Measurements from ENCODE around the gene SPEM3.

SPEM3 gene

GRCh38 chr17:7411427-7411750 lies 17.3 kb upstream of the SPEM3 start:
- Histone ChIP-seq H3K36me3 (ENCODE audit: control insufficient read depth, insufficient read depth, low read length) (peaks cover 46% of the 10 kb centered on the region), H3K9me3 (ENCODE audit: control insufficient read depth, insufficient read depth, low read length) (no peaks in the 10 kb centered on the region), H3K4me3 (ENCODE audit: low read depth, low read length) (no peak overlapping the region), H3K4me1 (ENCODE audit: control insufficient read depth, insufficient read depth, low read length) (peaks cover 6% of the 10 kb centered on the region; the same call in 1 of the 2 replicates), H3K27me3 (ENCODE audit: control insufficient read depth, insufficient read depth, low read length) (no peaks in the 10 kb centered on the region), H3K9ac (ENCODE audit: low read depth, low read length) (no peak overlapping the region), H3K27ac (ENCODE audit: low read depth, low read length) (no peak overlapping the region)

DNA sequence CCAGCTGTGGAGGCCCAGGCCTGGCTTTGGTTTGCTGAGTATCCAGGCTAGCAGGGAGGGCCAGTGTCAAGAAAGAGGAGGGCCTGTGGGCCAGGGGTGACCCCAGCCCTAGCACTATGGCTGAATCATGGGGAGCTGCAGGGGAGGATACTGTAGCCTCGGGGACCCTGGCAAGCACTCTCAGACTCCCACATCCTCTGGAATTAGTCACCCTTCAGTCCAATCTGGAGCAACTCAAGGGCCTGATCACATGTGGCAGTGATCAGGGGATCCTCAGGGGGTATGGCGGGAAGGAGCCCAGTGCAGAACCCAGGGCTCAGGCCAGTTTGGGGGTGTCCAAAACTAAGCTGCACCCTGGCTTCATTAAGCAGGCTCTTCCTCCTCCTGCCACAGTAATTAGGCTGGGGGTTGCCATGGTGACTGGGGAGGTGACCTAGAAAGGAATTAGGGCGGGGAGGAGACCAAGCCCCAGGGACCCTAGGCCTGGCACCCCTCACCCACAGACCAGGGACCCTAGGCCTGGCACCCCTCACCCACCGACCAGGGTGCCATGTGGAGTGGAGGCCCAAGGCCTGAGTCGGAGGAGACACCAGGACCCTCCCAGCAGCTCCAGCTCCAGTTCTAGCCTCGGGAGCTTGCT lies 15.2 kb upstream of the SPEM3 start:
- Histone ChIP-seq H3K4me1 (ENCODE audit: control insufficient read depth, insufficient read depth, low read length) (no peaks in the 10 kb centered on the region), H3K9me3 (ENCODE audit: control insufficient read depth, insufficient read depth, low read length) (no peaks in the 10 kb centered on the region), H3K36me3 (ENCODE audit: control insufficient read depth, insufficient read depth, low read length) (peaks cover 57% of the 10 kb centered on the region), H3K27me3 (ENCODE audit: control insufficient read depth, insufficient read depth, low read length) (no peaks in the 10 kb centered on the region), H3K27ac (ENCODE audit: low read depth, low read length) (no peak overlapping the region), H3K4me3 (ENCODE audit: low read depth, low read length) (no peak overlapping the region), H3K9ac (ENCODE audit: low read depth, low read length) (no peak overlapping the region)

DNA sequence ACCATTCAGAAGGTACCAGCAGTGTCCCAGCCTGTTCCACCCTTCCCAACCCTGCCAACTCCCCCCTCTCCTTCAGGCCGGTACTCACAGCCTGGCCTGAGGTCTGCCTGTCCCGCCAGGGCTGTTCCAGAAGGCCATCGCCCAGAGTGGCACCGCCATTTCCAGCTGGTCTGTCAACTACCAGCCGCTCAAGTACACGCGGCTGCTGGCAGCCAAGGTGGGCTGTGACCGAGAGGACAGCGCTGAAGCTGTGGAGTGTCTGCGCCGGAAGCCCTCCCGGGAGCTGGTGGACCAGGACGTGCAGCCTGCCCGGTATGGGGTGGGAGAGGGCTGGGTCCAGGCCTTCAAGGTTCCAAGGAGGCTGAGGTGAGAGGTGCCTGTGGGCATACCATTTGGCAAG lies 13.8 kb upstream of the SPEM3 start:
- no peaks in the 10 kb centered on the region for H3K27me3 ChIP-seq (ENCODE audit: control insufficient read depth, insufficient read depth, low read length)
- no peaks in the 10 kb centered on the region for H3K9me3 ChIP-seq (ENCODE audit: control insufficient read depth, insufficient read depth, low read length)
- peaks cover 44% of the 10 kb centered on the region for H3K36me3 ChIP-seq (ENCODE audit: control insufficient read depth, insufficient read depth, low read length)
- H3K9ac ChIP-seq (ENCODE audit: low read depth, low read length) = no peak overlapping the region
- H3K4me3 ChIP-seq (ENCODE audit: low read depth, low read length) = no peak overlapping the region
- H3K4me1 ChIP-seq (ENCODE audit: control insufficient read depth, insufficient read depth, low read length) = no peaks in the 10 kb centered on the region
- H3K27ac ChIP-seq (ENCODE audit: low read depth, low read length) = no peak overlapping the region

DNA sequence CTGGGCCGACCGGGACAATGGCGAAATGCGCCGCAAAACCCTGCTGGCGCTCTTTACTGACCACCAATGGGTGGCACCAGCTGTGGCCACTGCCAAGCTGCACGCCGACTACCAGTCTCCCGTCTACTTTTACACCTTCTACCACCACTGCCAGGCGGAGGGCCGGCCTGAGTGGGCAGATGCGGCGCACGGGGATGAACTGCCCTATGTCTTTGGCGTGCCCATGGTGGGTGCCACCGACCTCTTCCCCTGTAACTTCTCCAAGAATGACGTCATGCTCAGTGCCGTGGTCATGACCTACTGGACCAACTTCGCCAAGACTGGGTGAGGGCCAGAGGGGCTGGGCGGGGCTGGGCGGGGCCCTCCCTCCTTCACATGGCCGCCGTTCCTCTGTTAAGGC lies 12.9 kb upstream of the SPEM3 start:
- H3K9me3 ChIP-seq (ENCODE audit: control insufficient read depth, insufficient read depth, low read length) = no peaks in the 10 kb centered on the region
- no peak overlapping the region for H3K9ac ChIP-seq (ENCODE audit: low read depth, low read length)
- H3K27ac ChIP-seq (ENCODE audit: low read depth, low read length) = no peak overlapping the region
- H3K4me1 ChIP-seq (ENCODE audit: control insufficient read depth, insufficient read depth, low read length) = no peaks in the 10 kb centered on the region
- no peaks in the 10 kb centered on the region for H3K27me3 ChIP-seq (ENCODE audit: control insufficient read depth, insufficient read depth, low read length)
- H3K36me3 ChIP-seq (ENCODE audit: control insufficient read depth, insufficient read depth, low read length) = peaks cover 34% of the 10 kb centered on the region
- no peak overlapping the region for H3K4me3 ChIP-seq (ENCODE audit: low read depth, low read length)

DNA sequence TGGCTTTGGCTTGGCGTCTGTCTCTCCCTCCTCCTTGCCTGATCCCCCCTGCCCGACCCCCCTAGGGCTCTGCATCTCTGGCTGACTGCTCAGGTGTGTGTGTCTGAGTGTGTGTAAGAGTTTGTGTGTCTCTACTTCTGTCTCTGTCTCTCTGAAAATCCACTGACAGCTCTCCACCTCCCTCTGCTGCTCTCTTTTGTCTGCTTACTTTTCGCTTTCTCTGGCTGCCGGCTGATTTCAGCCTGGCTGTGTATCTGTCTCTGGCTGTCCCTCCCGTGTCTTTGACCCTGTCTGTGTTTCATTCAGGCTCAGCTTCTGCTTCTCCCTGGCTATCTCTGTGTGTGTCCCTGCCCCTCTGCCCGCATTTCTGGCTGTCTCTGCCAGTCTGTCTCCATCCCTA lies 12.3 kb upstream of the SPEM3 start:
- Histone ChIP-seq H3K4me1 (ENCODE audit: control insufficient read depth, insufficient read depth, low read length) (no peaks in the 10 kb centered on the region), H3K9ac (ENCODE audit: low read depth, low read length) (no peak overlapping the region), H3K9me3 (ENCODE audit: control insufficient read depth, insufficient read depth, low read length) (no peaks in the 10 kb centered on the region), H3K4me3 (ENCODE audit: low read depth, low read length) (no peak overlapping the region), H3K36me3 (ENCODE audit: control insufficient read depth, insufficient read depth, low read length) (peaks cover 33% of the 10 kb centered on the region), H3K27ac (ENCODE audit: low read depth, low read length) (no peak overlapping the region), H3K27me3 (ENCODE audit: control insufficient read depth, insufficient read depth, low read length) (no peaks in the 10 kb centered on the region)

DNA sequence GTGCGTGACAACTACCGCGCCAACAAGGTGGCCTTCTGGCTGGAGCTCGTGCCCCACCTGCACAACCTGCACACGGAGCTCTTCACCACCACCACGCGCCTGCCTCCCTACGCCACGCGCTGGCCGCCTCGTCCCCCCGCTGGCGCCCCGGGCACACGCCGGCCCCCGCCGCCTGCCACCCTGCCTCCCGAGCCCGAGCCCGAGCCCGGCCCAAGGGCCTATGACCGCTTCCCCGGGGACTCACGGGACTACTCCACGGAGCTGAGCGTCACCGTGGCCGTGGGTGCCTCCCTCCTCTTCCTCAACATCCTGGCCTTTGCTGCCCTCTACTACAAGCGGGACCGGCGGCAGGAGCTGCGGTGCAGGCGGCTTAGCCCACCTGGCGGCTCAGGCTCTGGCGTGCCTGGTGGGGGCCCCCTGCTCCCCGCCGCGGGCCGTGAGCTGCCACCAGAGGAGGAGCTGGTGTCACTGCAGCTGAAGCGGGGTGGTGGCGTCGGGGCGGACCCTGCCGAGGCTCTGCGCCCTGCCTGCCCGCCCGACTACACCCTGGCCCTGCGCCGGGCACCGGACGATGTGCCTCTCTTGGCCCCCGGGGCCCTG lies 11.5 kb upstream of the SPEM3 start:
- no peak overlapping the region for H3K27ac ChIP-seq (ENCODE audit: low read depth, low read length)
- no peaks in the 10 kb centered on the region for H3K4me1 ChIP-seq (ENCODE audit: control insufficient read depth, insufficient read depth, low read length)
- no peak overlapping the region for H3K9ac ChIP-seq (ENCODE audit: low read depth, low read length)
- no peaks in the 10 kb centered on the region for H3K9me3 ChIP-seq (ENCODE audit: control insufficient read depth, insufficient read depth, low read length)
- H3K36me3 ChIP-seq (ENCODE audit: control insufficient read depth, insufficient read depth, low read length) = peaks cover 33% of the 10 kb centered on the region
- no peaks in the 10 kb centered on the region for H3K27me3 ChIP-seq (ENCODE audit: control insufficient read depth, insufficient read depth, low read length)
- H3K4me3 ChIP-seq (ENCODE audit: low read depth, low read length) = no peak overlapping the region

GRCh38 chr17:7418472-7419152 lies 10.0 kb upstream of the SPEM3 start:
- no peak overlapping the region for H3K27ac ChIP-seq (ENCODE audit: low read depth, low read length)
- H3K27me3 ChIP-seq (ENCODE audit: control insufficient read depth, insufficient read depth, low read length) = no peaks in the 10 kb centered on the region
- H3K36me3 ChIP-seq (ENCODE audit: control insufficient read depth, insufficient read depth, low read length) = peaks cover 33% of the 10 kb centered on the region
- no peaks in the 10 kb centered on the region for H3K4me1 ChIP-seq (ENCODE audit: control insufficient read depth, insufficient read depth, low read length)
- no peak overlapping the region for H3K9ac ChIP-seq (ENCODE audit: low read depth, low read length)
- H3K4me3 ChIP-seq (ENCODE audit: low read depth, low read length) = no peak overlapping the region
- no peaks in the 10 kb centered on the region for H3K9me3 ChIP-seq (ENCODE audit: control insufficient read depth, insufficient read depth, low read length)

GRCh38 chr17:7419819-7420610 lies 8.6 kb upstream of the SPEM3 start, which contains the start of gene SPEM1:
TSS of gene SPEM1 (plus strand) at chr17:7420324. CDS start at chr17:7420385, 61 bp downstream.
- H3K4me3 ChIP-seq (ENCODE audit: low read depth, low read length) = no peak within 1 kb of the TSS
- H3K4me1 ChIP-seq (ENCODE audit: control insufficient read depth, insufficient read depth, low read length) = no peaks in the 10 kb centered on the region
- H3K27me3 ChIP-seq (ENCODE audit: control insufficient read depth, insufficient read depth, low read length) = no peaks in the 10 kb centered on the region
- peaks cover 26% of the 10 kb centered on the region for H3K36me3 ChIP-seq (ENCODE audit: control insufficient read depth, insufficient read depth, low read length)
- no peak within 1 kb of the TSS for H3K9ac ChIP-seq (ENCODE audit: low read depth, low read length)
- H3K27ac ChIP-seq (ENCODE audit: low read depth, low read length) = no peak within 1 kb of the TSS
- H3K9me3 ChIP-seq (ENCODE audit: control insufficient read depth, insufficient read depth, low read length) = no peaks in the 10 kb centered on the region

DNA sequence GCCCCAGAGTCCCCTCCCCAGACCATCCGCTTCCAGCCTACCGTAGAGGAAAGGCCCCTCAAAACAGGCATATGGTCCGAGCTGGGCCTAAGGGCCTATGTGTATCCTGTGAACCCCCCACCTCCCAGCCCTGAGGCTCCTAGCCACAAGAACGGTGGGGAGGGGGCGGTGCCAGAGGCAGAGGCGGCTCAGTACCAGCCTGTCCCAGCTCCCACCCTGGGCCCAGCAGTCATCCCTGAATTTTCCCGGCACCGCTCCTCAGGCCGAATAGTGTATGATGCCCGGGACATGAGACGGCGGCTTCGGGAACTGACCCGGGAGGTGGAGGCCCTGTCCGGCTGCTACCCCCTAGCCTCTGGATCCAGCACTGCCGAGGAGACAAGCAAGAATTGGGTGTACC lies 7.5 kb upstream of the SPEM3 start:
- H3K36me3 ChIP-seq (ENCODE audit: control insufficient read depth, insufficient read depth, low read length) = peaks cover 14% of the 10 kb centered on the region; the same call in 1 of the 2 replicates
- H3K9ac ChIP-seq (ENCODE audit: low read depth, low read length) = no peak overlapping the region
- H3K9me3 ChIP-seq (ENCODE audit: control insufficient read depth, insufficient read depth, low read length) = no peaks in the 10 kb centered on the region
- H3K27me3 ChIP-seq (ENCODE audit: control insufficient read depth, insufficient read depth, low read length) = no peaks in the 10 kb centered on the region
- no peak overlapping the region for H3K4me3 ChIP-seq (ENCODE audit: low read depth, low read length)
- no peak overlapping the region for H3K27ac ChIP-seq (ENCODE audit: low read depth, low read length)
- H3K4me1 ChIP-seq (ENCODE audit: control insufficient read depth, insufficient read depth, low read length) = no peaks in the 10 kb centered on the region

GRCh38 chr17:7423679-7424078 lies 5.0 kb upstream of the SPEM3 start:
- Histone ChIP-seq H3K9me3 (ENCODE audit: control insufficient read depth, insufficient read depth, low read length) (no peaks in the 10 kb centered on the region), H3K36me3 (ENCODE audit: control insufficient read depth, insufficient read depth, low read length) (no peaks in the 10 kb centered on the region), H3K4me1 (ENCODE audit: control insufficient read depth, insufficient read depth, low read length) (no peaks in the 10 kb centered on the region), H3K4me3 (ENCODE audit: low read depth, low read length) (no peak overlapping the region), H3K27me3 (ENCODE audit: control insufficient read depth, insufficient read depth, low read length) (no peaks in the 10 kb centered on the region), H3K9ac (ENCODE audit: low read depth, low read length) (no peak overlapping the region), H3K27ac (ENCODE audit: low read depth, low read length) (no peak overlapping the region)

DNA sequence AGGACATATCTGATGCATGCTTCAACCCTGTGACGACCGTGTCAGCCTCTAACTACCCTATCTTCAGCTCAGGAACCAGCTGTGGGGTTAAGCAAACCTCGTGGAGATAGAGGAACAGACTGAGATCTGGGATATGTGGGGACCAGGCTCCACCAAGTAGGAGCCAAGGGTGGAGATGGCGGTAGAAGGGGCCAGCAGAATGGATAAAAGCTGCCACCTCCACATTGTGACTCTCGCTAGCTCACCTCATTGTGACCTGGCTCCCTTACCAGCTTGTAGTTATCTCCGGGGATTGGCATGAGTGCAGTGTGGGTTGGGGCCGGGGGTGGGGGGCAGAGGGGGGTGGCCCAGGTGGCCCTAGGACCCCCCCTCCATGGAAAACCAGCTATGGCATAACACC lies 3.3 kb upstream of the SPEM3 start, which contains the start of gene SPEM2:
SPEM2 (plus strand) TSS at position 301 of the 400 bp plus-strand sequence; CDS start at position 374, 73 bp downstream.
- Histone ChIP-seq H3K9me3 (ENCODE audit: control insufficient read depth, insufficient read depth, low read length) (no peaks in the 10 kb centered on the region), H3K27me3 (ENCODE audit: control insufficient read depth, insufficient read depth, low read length) (no peaks in the 10 kb centered on the region), H3K4me1 (ENCODE audit: control insufficient read depth, insufficient read depth, low read length) (no peaks in the 10 kb centered on the region), H3K36me3 (ENCODE audit: control insufficient read depth, insufficient read depth, low read length) (no peaks in the 10 kb centered on the region), H3K4me3 (ENCODE audit: low read depth, low read length) (no peak within 1 kb of the TSS), H3K27ac (ENCODE audit: low read depth, low read length) (no peak within 1 kb of the TSS), H3K9ac (ENCODE audit: low read depth, low read length) (no peak within 1 kb of the TSS)
